Measurements from ENCODE around the gene PPL.

PPL gene

DNA sequence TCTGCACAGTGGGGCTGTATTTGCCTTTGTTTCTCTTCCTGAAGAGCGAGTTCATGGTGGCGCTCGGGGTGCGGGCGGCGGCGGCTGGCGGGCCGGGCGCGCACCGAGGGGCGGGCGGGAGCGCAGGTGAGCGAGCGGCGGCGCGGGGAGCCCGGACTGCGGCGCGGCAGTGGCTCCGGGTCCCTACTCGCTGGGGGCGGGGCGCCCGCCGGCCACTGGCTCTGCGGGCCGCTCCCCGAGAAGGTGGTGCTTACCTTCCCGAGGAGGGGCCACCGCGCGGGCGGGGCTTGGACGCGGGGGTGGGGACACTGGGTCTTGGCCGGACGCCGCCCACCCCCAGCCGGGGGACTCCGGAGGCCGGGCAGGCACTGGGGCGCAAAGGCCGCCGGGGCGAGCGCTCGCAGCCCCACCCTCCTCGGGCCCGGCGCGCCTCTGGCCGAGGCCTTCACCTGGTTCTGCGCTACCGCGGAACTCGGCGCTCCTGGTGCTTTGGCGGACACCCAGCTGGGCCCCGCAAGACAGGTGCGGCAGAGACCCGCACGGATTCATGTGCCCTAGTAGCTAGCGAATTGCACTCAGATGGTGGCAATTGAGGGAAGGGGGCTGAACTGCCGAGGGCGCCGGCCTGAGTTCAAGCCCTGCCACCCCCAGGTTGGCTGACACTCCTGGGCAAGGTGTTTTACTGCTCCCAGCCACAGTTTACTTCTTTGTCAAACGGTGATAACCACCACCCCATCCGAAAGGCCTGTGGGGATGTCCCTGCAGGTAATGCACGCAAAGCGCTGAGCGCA, at the start of gene PPL:
Gene PPL (minus strand): TSS at position 158 of the 791 bp plus-strand sequence. CDS start 103 bp downstream, at position 55.
- peak; percentile 42 for DNase-seq (ENCODE audit: low read depth)
- H3K4me3 ChIP-seq (ENCODE audit: low read depth, low read length), result no peak within 1 kb of the TSS
- no peak for TF ChIP-seq CTCF (IDR thresholded peaks at IDR 0.05; ENCODE audit: insufficient read depth, low read depth, low read length, missing control alignments)

DNA sequence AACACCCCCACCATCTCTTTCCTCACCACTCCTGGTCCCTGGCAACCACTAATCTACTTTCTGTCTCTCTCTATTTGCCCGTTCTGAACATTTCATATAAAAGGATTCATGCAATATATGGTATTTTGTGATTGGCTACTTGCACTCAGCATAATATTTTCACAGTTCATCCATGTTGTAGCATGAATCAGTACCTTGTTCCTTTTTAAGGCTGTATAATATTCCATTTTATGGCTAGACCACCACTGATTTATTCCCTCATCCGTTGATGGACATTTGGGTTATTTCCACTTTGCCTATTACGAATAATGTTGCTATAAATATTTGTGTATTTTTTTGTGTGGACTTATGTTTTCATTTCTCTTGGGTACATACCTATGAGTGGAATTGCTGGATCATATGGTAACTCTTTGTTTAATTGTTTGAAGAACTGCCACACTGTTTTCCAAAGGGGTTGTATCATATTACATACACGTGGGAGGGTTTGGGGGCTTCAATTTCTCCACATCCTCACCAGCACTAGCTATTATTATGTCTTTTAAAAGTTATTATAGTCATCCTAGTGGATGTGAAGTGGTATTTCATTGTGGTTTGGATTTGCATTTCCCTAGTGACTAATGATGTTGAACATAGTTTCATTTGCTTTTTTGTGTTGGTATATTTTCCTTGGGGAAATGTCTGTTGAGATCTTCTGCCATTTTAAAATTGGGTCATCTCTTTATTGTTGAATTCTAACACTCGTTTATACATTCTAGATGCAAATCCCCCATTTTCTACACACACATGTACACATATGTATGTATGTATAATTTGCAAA, 47.4 kb upstream of the PPL start:
- no peak for TF ChIP-seq CTCF (IDR thresholded peaks at IDR 0.05; ENCODE audit: insufficient read depth, low read depth, low read length, missing control alignments)
- no peak overlapping the region for H3K4me3 ChIP-seq (ENCODE audit: low read depth, low read length)
- DNase-seq (ENCODE audit: low read depth), result no peak

- no peak overlapping the region for H3K4me3 ChIP-seq (ENCODE audit: low read depth, low read length)
- no peak for TF ChIP-seq CTCF (IDR thresholded peaks at IDR 0.05; ENCODE audit: insufficient read depth, low read depth, low read length, missing control alignments)
- no peak for DNase-seq (ENCODE audit: low read depth)
Measured at GRCh38 chr16:4982056-4982867, 45.3 kb upstream of the PPL start.

DNA sequence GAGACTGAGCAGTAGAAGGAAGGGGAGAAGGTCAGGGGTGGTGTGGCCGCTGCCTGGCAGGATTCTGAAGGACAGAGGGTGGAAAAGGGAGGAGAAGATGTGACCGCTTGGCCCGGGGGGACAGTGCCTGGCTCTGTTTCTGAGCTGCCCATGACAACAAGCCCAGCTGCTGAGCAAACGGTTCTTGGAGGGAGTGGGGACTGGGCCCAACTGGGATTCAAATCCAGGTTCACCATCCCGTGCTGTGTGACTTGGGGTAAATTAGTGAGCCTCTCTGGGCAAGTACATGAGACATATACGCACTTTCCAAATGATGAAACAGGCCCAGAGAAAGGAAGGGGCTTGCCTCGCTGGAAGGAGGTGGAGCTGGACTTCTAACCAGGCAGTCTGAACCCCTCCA, 44.5 kb upstream of the PPL start:
- TF ChIP-seq CTCF (IDR thresholded peaks at IDR 0.05; ENCODE audit: insufficient read depth, low read depth, low read length, missing control alignments), result no peak
- no peak overlapping the region for H3K4me3 ChIP-seq (ENCODE audit: low read depth, low read length)
- DNase-seq (ENCODE audit: low read depth), result no peak

- no peak for TF ChIP-seq CTCF (IDR thresholded peaks at IDR 0.05; ENCODE audit: insufficient read depth, low read depth, low read length, missing control alignments)
- no peak for DNase-seq (ENCODE audit: low read depth)
- H3K4me3 ChIP-seq (ENCODE audit: low read depth, low read length), result no peak overlapping the region
Measured at GRCh38 chr16:4980691-4981090, 43.7 kb upstream of the PPL start.

DNA sequence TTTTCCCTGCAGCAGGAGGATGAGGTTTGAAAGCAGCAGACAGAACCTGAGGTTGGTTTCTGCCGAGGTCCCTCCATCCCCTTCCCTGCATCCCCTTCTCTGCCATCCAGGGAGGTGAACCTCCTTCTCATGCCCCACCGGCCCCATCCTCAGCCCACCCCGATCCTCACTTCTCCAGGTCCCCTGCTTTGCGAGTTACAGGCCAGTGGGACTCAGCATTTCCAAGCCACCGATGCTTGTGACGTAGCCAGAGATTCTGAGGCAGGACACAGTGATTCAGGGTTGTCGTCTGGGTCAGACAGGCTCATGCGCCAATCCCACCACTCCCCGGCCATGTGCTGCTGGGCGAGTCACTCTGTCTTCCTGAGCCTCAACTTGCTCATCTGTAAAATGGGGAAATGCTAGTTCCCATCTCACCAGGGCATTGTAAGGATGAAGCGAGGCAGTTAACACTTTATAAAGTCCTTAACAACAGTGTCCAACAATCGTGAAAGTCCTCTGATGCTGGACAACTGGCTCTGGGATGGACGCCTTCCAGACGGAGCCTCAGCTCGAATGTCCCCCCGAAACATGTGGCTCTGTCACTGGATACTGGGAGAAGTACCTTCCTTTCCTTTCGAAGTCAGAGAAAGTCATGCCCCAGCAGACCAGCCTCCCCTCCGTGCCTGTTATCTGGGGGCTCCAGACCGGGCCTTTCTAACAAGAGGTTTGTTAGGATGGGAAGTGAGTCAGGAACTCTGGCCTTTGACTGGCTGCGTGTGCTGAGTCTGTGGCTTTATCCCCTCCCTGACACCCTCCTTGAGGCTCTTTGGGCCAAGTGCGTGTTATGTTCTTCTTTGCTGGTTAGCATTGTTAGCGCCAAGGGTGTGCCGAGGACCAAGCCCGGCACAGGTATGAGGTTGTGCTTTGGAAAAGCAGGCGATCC, 43.0 kb upstream of the PPL start:
- H3K4me3 ChIP-seq (ENCODE audit: low read depth, low read length), result no peak overlapping the region
- no peak for TF ChIP-seq CTCF (IDR thresholded peaks at IDR 0.05; ENCODE audit: insufficient read depth, low read depth, low read length, missing control alignments)
- DNase-seq (ENCODE audit: low read depth), result no peak

Data from GM12865 (cell line).